Activated B cell treated with CpG ODN at 0.5 μM for 24 hours (primary cell): ENCODE measurements around the gene SYMPK. TPM values are rescaled to one million over a fixed set of nuclear protein-coding genes. Genes with fewer than 3 reads are reported as not detected.

Experiments used
- ATAC-seq: fragments of 200-7000 bp; cut with Tn5 transposase; one replicate; pipeline ENCODE4 v1.10.0; 2021; ENCODE audit warnings: low read depth, mild to moderate bottlenecking, moderate library complexity
- CTCF ChIA-PET: fragments of 350-600 bp; sonication (Branson Sonifier 250); formaldehyde crosslinking; loops from one replicate; lab custom pipeline; 2021; ENCODE audit warnings: antibody characterized with exemption; lab: Charles Lee
- POLR2A ChIA-PET: fragments of 350-600 bp; sonication (Branson Sonifier 250); formaldehyde crosslinking; loops from one replicate; lab custom pipeline; 2021; ENCODE audit warnings: antibody characterized with exemption; lab: Charles Lee
- DNase-seq: peaks from one replicate; pipeline ENCODE4 v3.0.0; 2022
- H3K27ac Mint-ChIP-seq: one replicate; pipeline ENCODE4 v1.8.0; 2020; ENCODE audit warnings: mixed read lengths
- H3K27me3 Mint-ChIP-seq: one replicate; pipeline ENCODE4 v1.8.0; 2021; ENCODE audit warnings: mixed read lengths
- H3K36me3 Mint-ChIP-seq: one replicate; pipeline ENCODE4 v1.8.0; 2021; ENCODE audit warnings: low read depth, mixed read lengths
- H3K4me1 Mint-ChIP-seq: one replicate; pipeline ENCODE4 v1.8.0; 2021; ENCODE audit warnings: mixed read lengths
- H3K4me3 Mint-ChIP-seq: one replicate; pipeline ENCODE4 v1.8.0; 2020; ENCODE audit warnings: mild to moderate bottlenecking, mixed read lengths
- H3K9me3 Mint-ChIP-seq: one replicate; pipeline ENCODE4 v1.8.0; 2020; ENCODE audit warnings: mixed read lengths
- CTCF ChIP-seq: fragments of 200-600 bp; IDR thresholded peaks from one replicate; pipeline ENCODE4 v1.8.0; 2022; ENCODE audit warnings: antibody characterized with exemption, mild to moderate bottlenecking
- intact Hi-C: fragments of 100-400 bp; cut with micrococcal nuclease; formaldehyde crosslinking; loops from one replicate; pipeline ENCODE4 v1.15.1; 2024
- total RNA-seq: library from RNA; stranded (reverse); gene quantifications from 2 replicates; pipeline ENCODE4 v1.2.3, GENCODE V29; 2022

SYMPK gene
- total RNA-seq, 1 donor from 2014 or later: 150 TPM

GRCh38 chr19:45879055-45879454 lies 16.1 kb upstream of the SYMPK start:
- no peak for DNase-seq
- Mint-ChIP-seq H3K9me3 (no peaks in the 10 kb centered on the region), H3K27me3 (peaks cover 28% of the 10 kb centered on the region), H3K36me3 (peaks cover 6% of the 10 kb centered on the region), H3K27ac (no peak overlapping the region), H3K4me3 (no peak overlapping the region), H3K4me1 (peaks cover 24% of the 10 kb centered on the region)
- no peak for TF ChIP-seq CTCF
- CTCF ChIA-PET: no interaction called here
- intact Hi-C loops: no loop called here
- ATAC-seq: no peak
- POLR2A ChIA-PET: no interaction called here

GRCh38 chr19:45878043-45878794 lies 15.3 kb upstream of the SYMPK start:
- no peaks in the 10 kb centered on the region for H3K9me3 Mint-ChIP-seq
- CTCF ChIA-PET: no interaction called here
- no peak for TF ChIP-seq CTCF
- H3K36me3 Mint-ChIP-seq: peaks cover 2% of the 10 kb centered on the region
- H3K4me1 Mint-ChIP-seq: peaks cover 16% of the 10 kb centered on the region
- no peak overlapping the region for H3K4me3 Mint-ChIP-seq
- POLR2A ChIA-PET: no interaction called here
- H3K27ac Mint-ChIP-seq: no peak overlapping the region
- intact Hi-C loops: no loop called here
- peaks cover 34% of the 10 kb centered on the region for H3K27me3 Mint-ChIP-seq
- DNase-seq (no peak), ATAC-seq (no peak)

GRCh38 chr19:45876411-45877197 lies 13.7 kb upstream of the SYMPK start:
- Mint-ChIP-seq H3K4me3 (peak overlapping the region; percentile 11), H3K9me3 (no peaks in the 10 kb centered on the region), H3K27ac (no peak overlapping the region), H3K36me3 (no peaks in the 10 kb centered on the region), H3K4me1 (peaks cover 9% of the 10 kb centered on the region), H3K27me3 (peaks cover 38% of the 10 kb centered on the region)
- intact Hi-C loops: no loop called here
- peak; percentile 25 for ATAC-seq
- POLR2A ChIA-PET: no interaction called here
- no peak for DNase-seq
- CTCF ChIA-PET: no interaction called here
- no peak for TF ChIP-seq CTCF

- Mint-ChIP-seq H3K27ac (no peak overlapping the region), H3K4me1 (peaks cover 7% of the 10 kb centered on the region), H3K4me3 (peak overlapping the region; percentile 11), H3K9me3 (no peaks in the 10 kb centered on the region), H3K27me3 (peaks cover 39% of the 10 kb centered on the region), H3K36me3 (no peaks in the 10 kb centered on the region)
- POLR2A ChIA-PET: no interaction called here
- peak; percentile 40 for ATAC-seq
- CTCF ChIA-PET: no interaction called here
- intact Hi-C loops: no loop called here
- no peak for TF ChIP-seq CTCF
- no peak for DNase-seq
Measured at GRCh38 chr19:45876161-45876410, 13.1 kb upstream of the SYMPK start.

GRCh38 chr19:45874620-45874966 lies 11.6 kb upstream of the SYMPK start:
- ATAC-seq (no peak), DNase-seq (no peak)
- ChIA-PET POLR2A (no interaction called here), CTCF (no interaction called here)
- Mint-ChIP-seq H3K9me3 (no peaks in the 10 kb centered on the region), H3K27me3 (peaks cover 34% of the 10 kb centered on the region), H3K27ac (no peak overlapping the region), H3K4me1 (peaks cover 7% of the 10 kb centered on the region), H3K4me3 (no peak overlapping the region), H3K36me3 (no peaks in the 10 kb centered on the region)
- intact Hi-C loops: no loop called here
- TF ChIP-seq CTCF: no peak
